Trophoblast cell (in vitro differentiated cells and primary cell): ENCODE results near the gene MIAT.

Experiments
- DNase-seq, 2 donors: peaks; one replicate each; pipeline ENCODE4 v3.0.0-alpha.2; 2016
- H2AFZ ChIP-seq: 2 replicates; pipeline ENCODE4 v1.6.1; 2013; ENCODE audit warnings: low read length, moderate library complexity, mild to moderate bottlenecking; ENCODE audit not compliant: insufficient read depth, poor library complexity
- H2AK5ac ChIP-seq: 2 replicates; pipeline ENCODE4 v1.6.1; 2013; ENCODE audit warnings: mild to moderate bottlenecking, low read length
- H2BK120ac ChIP-seq: 2 replicates; pipeline ENCODE4 v1.6.1; 2013; ENCODE audit warnings: low read length, mild to moderate bottlenecking, moderate library complexity; ENCODE audit not compliant: insufficient read depth, poor library complexity
- H2BK12ac ChIP-seq: 2 replicates; pipeline ENCODE4 v1.6.1; 2013; ENCODE audit warnings: mild to moderate bottlenecking, low read length, moderate library complexity
- H2BK5ac ChIP-seq: 2 replicates; pipeline ENCODE4 v1.6.1; 2013; ENCODE audit warnings: low read length, low read depth, moderate library complexity, mild to moderate bottlenecking; ENCODE audit not compliant: poor library complexity
- H3K14ac ChIP-seq: 2 replicates; pipeline ENCODE4 v1.6.1; 2013; ENCODE audit warnings: mild to moderate bottlenecking, low read length
- H3K18ac ChIP-seq: 2 replicates; pipeline ENCODE4 v1.6.1; 2013; ENCODE audit warnings: mild to moderate bottlenecking, low read length
- H3K23ac ChIP-seq: 2 replicates; pipeline ENCODE4 v1.6.1; 2013; ENCODE audit warnings: low read length
- H3K27ac ChIP-seq: 2 replicates; pipeline ENCODE4 v1.5.1; 2013; ENCODE audit warnings: low read depth, mild to moderate bottlenecking, inconsistent platforms, low read length, moderate library complexity
- H3K27me3 ChIP-seq: 2 replicates; pipeline ENCODE4 v1.6.1; 2013; ENCODE audit warnings: inconsistent platforms, mild to moderate bottlenecking, low read length, moderate library complexity; ENCODE audit not compliant: insufficient read depth
- H3K36me3 ChIP-seq, 2 experiments: 1 replicate in 1 of 2; 2 replicates in 1 of 2; pipeline ENCODE4 v1.6.1; 2013; ENCODE audit warnings: low read length in 2 of 2, mild to moderate bottlenecking in 2 of 2, moderate library complexity in 1 of 2; ENCODE audit not compliant: insufficient read depth in 2 of 2, control insufficient read depth in 1 of 2
- H3K4ac ChIP-seq: 2 replicates; pipeline ENCODE4 v1.6.1; 2013; ENCODE audit warnings: low read depth, mild to moderate bottlenecking, low read length, moderate library complexity
- H3K4me1 ChIP-seq, 2 experiments: 1 replicate in 1 of 2; 2 replicates in 1 of 2; pipeline ENCODE4 v1.6.1; 2013; ENCODE audit warnings: low read length in 2 of 2, mild to moderate bottlenecking in 2 of 2, moderate library complexity in 1 of 2; ENCODE audit not compliant: insufficient read depth in 2 of 2, control insufficient read depth in 1 of 2
- H3K4me2 ChIP-seq: 2 replicates; pipeline ENCODE4 v1.6.1; 2013; ENCODE audit warnings: inconsistent platforms, mild to moderate bottlenecking, low read length, moderate library complexity
- H3K4me3 ChIP-seq: 2 replicates; pipeline ENCODE4 v1.5.1; 2013; ENCODE audit warnings: mild to moderate bottlenecking, low read depth, low read length, inconsistent platforms
- H3K79me1 ChIP-seq: one replicate; pipeline ENCODE4 v1.6.1; 2013; ENCODE audit warnings: low read length
- H3K79me2 ChIP-seq: 2 replicates; pipeline ENCODE4 v1.6.1; 2013; ENCODE audit warnings: low read length, mild to moderate bottlenecking; ENCODE audit not compliant: control insufficient read depth, insufficient read depth, poor library complexity
- H3K9ac ChIP-seq: 2 replicates; pipeline ENCODE4 v1.6.1; 2013; ENCODE audit warnings: mild to moderate bottlenecking, low read length
- H3K9me3 ChIP-seq: 2 replicates; pipeline ENCODE4 v1.6.1; 2013; ENCODE audit warnings: low read depth, mild to moderate bottlenecking, control low read depth, inconsistent platforms, low read length; ENCODE audit not compliant: insufficient read depth
- H4K12ac ChIP-seq: 2 replicates; pipeline ENCODE4 v1.6.1; 2013; ENCODE audit warnings: low read depth, mild to moderate bottlenecking, low read length, moderate library complexity
- H4K8ac ChIP-seq: 2 replicates; pipeline ENCODE4 v1.6.1; 2013; ENCODE audit warnings: low read depth, mild to moderate bottlenecking, low read length, moderate library complexity
- H4K91ac ChIP-seq: one replicate; pipeline ENCODE4 v1.6.1; 2013; ENCODE audit warnings: low read depth, mild to moderate bottlenecking, low read length, moderate library complexity
- WGBS: extraction: QIAGEN DNeasy Blood & Tissue Kit; methylation state at CpG from one replicate; pipeline ENCODE4 v1.1.7; 2013; ENCODE audit warnings: missing lambda C conversion rate; ENCODE audit not compliant: insufficient read length, insufficient coverage; ENCODE audit errors: extremely low coverage; 5-methylcytosine and 5-hydroxymethylcytosine counted together

Gene MIAT

DNA sequence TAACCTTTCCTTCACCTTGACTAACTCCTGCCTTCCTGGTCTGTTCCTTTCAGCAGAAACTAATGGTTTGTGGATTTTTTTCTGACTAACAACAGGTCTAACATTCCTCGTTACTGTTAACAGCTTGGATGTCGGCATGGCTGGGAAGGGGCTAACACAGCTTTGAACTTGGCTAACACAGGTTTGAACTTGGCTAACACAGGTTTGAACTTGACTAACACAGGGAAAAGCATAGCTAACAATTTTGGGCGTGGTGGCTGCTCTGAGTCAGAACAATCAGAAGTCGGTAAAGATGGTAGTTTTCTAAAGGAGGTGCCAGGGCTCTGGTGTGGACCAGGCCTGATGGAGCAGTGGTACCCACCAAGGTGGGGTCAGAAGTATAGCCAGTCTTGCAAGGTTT lies 16.1 kb downstream of the MIAT start:
- no peak overlapping the region for H3K18ac ChIP-seq
- H3K4me2 ChIP-seq, result peak overlapping the region; percentile 82
- H3K4me3 ChIP-seq, result peak overlapping the region; percentile 79
- H3K4me1 ChIP-seq, result peaks cover 11 to 12% of the 10 kb centered on the region in 2 experiments
- H2BK12ac ChIP-seq, result no peak overlapping the region
- no CpG with 5 or more reads among the region's 4 CpGs for WGBS
- H3K23ac ChIP-seq, result no peak overlapping the region
- no peak overlapping the region for H3K9ac ChIP-seq
- H2AK5ac ChIP-seq, result peak overlapping the region; percentile 59
- H3K27me3 ChIP-seq, result no peaks in the 10 kb centered on the region
- H3K36me3 ChIP-seq, result no peaks in the 10 kb centered on the region
- peaks cover 3% of the 10 kb centered on the region for H3K79me2 ChIP-seq
- H3K4ac ChIP-seq, result peak overlapping the region; percentile 53
- peak in 1 of 2 donors; percentile 5 for DNase-seq
- peak overlapping the region; percentile 82 for H3K27ac ChIP-seq
- H2AFZ ChIP-seq, result no peak overlapping the region
- H2BK5ac ChIP-seq, result no peak overlapping the region
- no peak overlapping the region for H4K12ac ChIP-seq
- peaks cover 8% of the 10 kb centered on the region for H3K79me1 ChIP-seq
- peak overlapping the region; percentile 98 for H4K8ac ChIP-seq
- H3K9me3 ChIP-seq, result no peaks in the 10 kb centered on the region
- H3K14ac ChIP-seq, result peak overlapping the region; percentile 48
- peak overlapping the region; percentile 94 for H4K91ac ChIP-seq
- no peak overlapping the region for H2BK120ac ChIP-seq

DNA sequence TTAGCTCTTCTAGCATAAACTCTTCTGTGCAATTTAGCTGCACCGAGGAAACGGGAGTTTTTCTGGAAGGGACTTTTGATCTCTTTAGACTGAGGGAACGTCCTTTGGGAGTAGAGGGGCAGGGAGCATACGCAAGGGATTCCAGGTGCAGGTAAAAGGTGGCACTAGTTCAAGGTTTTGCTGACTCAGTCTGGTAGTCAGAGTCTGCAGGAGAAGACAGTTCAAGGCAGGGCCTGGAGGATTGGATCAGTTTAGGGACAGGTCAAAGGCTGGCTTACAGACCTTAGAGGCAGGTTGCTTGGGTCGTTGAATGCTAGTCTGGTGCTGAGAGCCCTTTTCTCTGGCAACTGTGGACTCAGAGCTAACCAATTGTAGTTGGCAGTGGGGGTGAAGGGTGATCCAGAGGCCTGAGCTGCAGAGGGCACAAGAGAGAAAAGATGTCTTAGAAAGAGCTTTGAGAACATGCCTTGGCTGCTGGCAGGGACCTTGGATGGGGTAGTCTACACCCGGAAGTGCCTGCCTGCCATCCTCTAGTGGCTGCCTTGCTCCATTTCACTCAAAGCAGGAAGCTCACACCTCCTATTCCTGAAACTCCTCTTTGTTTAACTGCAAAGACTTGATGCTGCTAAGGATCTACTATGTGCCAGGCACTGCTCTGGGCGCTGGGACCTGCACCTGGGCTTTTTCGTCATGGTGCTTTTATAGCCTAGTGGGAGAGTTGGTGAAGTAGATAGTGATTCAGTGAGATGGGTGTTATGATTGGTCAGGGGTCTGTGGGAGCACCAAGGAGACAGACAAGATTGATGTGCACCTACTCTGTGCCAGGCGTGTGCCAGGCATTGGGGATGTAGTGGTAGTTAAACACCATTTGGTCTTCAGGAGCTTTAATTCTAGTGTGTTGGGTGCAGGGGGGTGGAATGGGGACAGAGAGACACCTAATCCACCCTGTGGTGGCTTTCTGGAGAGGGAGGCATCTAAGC lies 17.1 kb downstream of the MIAT start:
- Histone ChIP-seq H2BK12ac (no peak overlapping the region), H4K8ac (no peak overlapping the region), H2BK5ac (no peak overlapping the region), H3K23ac (no peak overlapping the region), H3K27ac (no peak overlapping the region), H3K27me3 (no peaks in the 10 kb centered on the region), H3K9ac (no peak overlapping the region), H4K12ac (no peak overlapping the region), H2AK5ac (no peak overlapping the region), H3K4me1 (peaks cover 11 to 12% of the 10 kb centered on the region in 2 experiments), H3K4ac (no peak overlapping the region), H3K18ac (no peak overlapping the region), H3K14ac (no peak overlapping the region), H2BK120ac (no peak overlapping the region), H3K36me3 (no peaks in the 10 kb centered on the region), H2AFZ (no peak overlapping the region), H4K91ac (no peak overlapping the region), H3K4me3 (no peak overlapping the region), H3K79me2 (peaks cover 3% of the 10 kb centered on the region), H3K9me3 (no peaks in the 10 kb centered on the region), H3K4me2 (no peak overlapping the region), H3K79me1 (peaks cover 8% of the 10 kb centered on the region)
- no CpG with 5 or more reads among the region's 9 CpGs for WGBS
- DNase-seq, result no peak

DNA sequence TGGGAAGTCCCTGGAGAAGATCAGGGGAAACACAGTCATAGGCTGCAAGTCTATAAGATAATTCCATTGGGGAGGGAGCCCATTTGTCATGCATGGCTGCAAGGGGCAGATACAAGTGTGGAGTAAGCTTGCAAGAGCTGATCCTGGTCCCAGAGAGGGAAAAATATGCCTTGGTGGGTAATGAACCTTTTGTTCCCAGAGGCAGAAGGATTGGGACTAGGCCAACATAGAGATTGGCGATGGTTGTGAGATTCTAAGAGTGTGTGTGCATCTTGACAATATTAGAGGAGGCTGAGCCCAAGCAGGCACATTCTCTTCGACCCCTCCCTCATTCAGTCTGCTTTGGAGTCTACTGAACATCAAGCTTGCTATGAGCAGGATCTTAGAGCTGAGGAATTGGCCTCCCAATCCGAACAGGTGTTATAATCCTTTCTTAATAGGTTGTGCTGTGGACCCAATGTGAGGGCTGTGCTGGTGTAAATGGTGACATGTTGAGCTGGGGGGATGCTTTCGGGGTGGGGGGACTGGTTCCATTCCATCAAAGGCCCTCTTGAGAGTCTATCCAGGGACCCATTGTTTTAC lies 18.4 kb downstream of the MIAT start:
- no peak overlapping the region for H4K8ac ChIP-seq
- WGBS, result no CpG with 5 or more reads among the region's 4 CpGs
- H3K36me3 ChIP-seq, result no peaks in the 10 kb centered on the region
- no peak overlapping the region for H3K18ac ChIP-seq
- no peak overlapping the region for H2BK5ac ChIP-seq
- H2BK120ac ChIP-seq, result no peak overlapping the region
- no peak overlapping the region for H3K14ac ChIP-seq
- no peak overlapping the region for H2AK5ac ChIP-seq
- no peak overlapping the region for H4K91ac ChIP-seq
- no peak overlapping the region for H3K4me3 ChIP-seq
- no peak overlapping the region for H3K27ac ChIP-seq
- no peak overlapping the region for H3K23ac ChIP-seq
- no peak for DNase-seq
- peaks cover 11 to 12% of the 10 kb centered on the region in 2 experiments for H3K4me1 ChIP-seq
- peaks cover 3% of the 10 kb centered on the region for H3K79me2 ChIP-seq
- H3K9me3 ChIP-seq, result no peaks in the 10 kb centered on the region
- H2AFZ ChIP-seq, result no peak overlapping the region
- H3K4ac ChIP-seq, result no peak overlapping the region
- no peaks in the 10 kb centered on the region for H3K27me3 ChIP-seq
- no peak overlapping the region for H3K4me2 ChIP-seq
- no peak overlapping the region for H2BK12ac ChIP-seq
- no peak overlapping the region for H4K12ac ChIP-seq
- peaks cover 8% of the 10 kb centered on the region for H3K79me1 ChIP-seq
- no peak overlapping the region for H3K9ac ChIP-seq

DNA sequence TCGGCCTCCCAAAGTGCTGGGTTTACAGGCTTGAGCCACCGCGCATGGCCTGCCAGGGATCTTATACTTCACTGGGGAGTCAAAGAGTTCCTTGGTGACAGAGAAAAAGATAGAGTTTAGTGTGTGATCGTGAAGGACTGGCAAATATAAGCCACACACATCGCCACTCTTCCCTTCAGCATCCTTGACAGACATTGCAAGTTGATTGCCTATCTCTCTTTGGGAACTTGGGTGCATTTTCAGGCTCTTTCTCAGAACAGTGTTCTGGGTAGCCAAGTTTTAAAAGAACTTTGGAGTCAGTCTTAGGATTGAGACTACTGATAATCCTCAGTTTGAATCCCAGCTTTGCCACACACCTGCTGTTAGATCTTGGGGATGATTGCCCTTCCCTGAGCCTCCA lies 19.8 kb downstream of the MIAT start:
- H3K27me3 ChIP-seq, result no peaks in the 10 kb centered on the region
- no peak for DNase-seq
- no peak overlapping the region for H2BK5ac ChIP-seq
- no peak overlapping the region for H3K9ac ChIP-seq
- H3K79me1 ChIP-seq, result peaks cover 17% of the 10 kb centered on the region
- no peak overlapping the region for H3K4me3 ChIP-seq
- peaks cover 5% of the 10 kb centered on the region for H3K79me2 ChIP-seq
- H3K4me2 ChIP-seq, result no peak overlapping the region
- no peaks in the 10 kb centered on the region for H3K36me3 ChIP-seq
- no peak overlapping the region for H4K12ac ChIP-seq
- H2AFZ ChIP-seq, result no peak overlapping the region
- no CpG with 5 or more reads among the region's 5 CpGs for WGBS
- H3K4me1 ChIP-seq, result peaks cover 21% of the 10 kb centered on the region in 2 experiments
- H3K18ac ChIP-seq, result no peak overlapping the region
- no peak overlapping the region for H4K91ac ChIP-seq
- H4K8ac ChIP-seq, result no peak overlapping the region
- H3K14ac ChIP-seq, result no peak overlapping the region
- H3K27ac ChIP-seq, result no peak overlapping the region
- H3K4ac ChIP-seq, result no peak overlapping the region
- no peak overlapping the region for H2AK5ac ChIP-seq
- H2BK12ac ChIP-seq, result no peak overlapping the region
- no peak overlapping the region for H3K23ac ChIP-seq
- no peaks in the 10 kb centered on the region for H3K9me3 ChIP-seq
- H2BK120ac ChIP-seq, result no peak overlapping the region
